Thyroid gland (tissue), 4 donors: ENCODE results near the gene GALR3.

Experiments used
- POLR2A ChIP-seq, 2 donors: fragments of 450-650 bp; IDR thresholded peaks; one replicate each; pipeline ENCODE4 v1.6.1; 2017; ENCODE audit warnings: antibody characterized with exemption in 2 of 2, mild to moderate bottlenecking in 2 of 2, moderate library complexity in 1 of 2
- TF ChIP-seq, protein P1 (sequence below), 6 experiments: fragments of 200-600 bp in 3 of 6; fragments of 450-650 bp in 3 of 6; sonication (generic) in 3 of 6; IDR thresholded peaks; one replicate each; pipeline ENCODE4 v1.5.1; 2016 to 2019; ENCODE audit warnings: antibody characterized with exemption in 6 of 6, mild to moderate bottlenecking in 2 of 6, inconsistent platforms in 1 of 6, moderate library complexity in 1 of 6

DNA sequence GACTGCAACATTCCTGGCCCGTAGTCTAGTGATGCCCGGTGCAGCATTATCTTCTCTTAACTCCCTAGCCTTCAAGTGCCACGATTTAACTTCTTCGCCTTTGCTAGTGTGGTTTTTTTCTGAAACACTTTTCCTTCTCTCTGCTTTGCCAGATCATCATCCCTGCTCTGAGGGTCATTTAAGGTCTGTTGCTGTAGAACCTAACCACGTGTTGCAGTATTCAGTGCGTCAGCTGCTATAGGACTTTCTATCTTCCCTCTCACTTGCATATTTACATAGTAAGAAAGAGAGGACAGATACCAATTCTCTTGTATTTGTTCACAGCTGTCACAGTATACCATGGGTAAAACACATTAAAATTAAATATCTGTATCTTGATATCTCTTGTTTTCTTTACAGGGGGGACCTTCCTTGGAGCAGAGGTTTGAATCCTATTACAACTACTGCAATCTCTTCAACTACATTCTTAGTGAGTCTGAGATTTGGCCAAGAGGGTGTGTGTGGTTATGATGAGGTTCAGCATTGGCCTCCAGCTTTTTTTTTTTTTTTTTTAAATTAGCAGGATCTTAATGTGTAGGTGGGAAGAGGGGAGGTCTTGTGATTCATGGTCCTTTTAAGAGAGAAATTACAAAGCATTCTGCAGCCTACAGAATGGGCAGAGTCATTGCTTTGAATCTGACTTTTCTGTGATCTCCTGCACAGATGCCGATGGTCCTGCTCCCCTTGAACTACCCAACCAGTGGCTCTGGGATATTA, 39.6 kb downstream of the GALR3 start:
- TF ChIP-seq, protein P1, sequence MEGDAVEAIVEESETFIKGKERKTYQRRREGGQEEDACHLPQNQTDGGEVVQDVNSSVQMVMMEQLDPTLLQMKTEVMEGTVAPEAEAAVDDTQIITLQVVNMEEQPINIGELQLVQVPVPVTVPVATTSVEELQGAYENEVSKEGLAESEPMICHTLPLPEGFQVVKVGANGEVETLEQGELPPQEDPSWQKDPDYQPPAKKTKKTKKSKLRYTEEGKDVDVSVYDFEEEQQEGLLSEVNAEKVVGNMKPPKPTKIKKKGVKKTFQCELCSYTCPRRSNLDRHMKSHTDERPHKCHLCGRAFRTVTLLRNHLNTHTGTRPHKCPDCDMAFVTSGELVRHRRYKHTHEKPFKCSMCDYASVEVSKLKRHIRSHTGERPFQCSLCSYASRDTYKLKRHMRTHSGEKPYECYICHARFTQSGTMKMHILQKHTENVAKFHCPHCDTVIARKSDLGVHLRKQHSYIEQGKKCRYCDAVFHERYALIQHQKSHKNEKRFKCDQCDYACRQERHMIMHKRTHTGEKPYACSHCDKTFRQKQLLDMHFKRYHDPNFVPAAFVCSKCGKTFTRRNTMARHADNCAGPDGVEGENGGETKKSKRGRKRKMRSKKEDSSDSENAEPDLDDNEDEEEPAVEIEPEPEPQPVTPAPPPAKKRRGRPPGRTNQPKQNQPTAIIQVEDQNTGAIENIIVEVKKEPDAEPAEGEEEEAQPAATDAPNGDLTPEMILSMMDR (IDR thresholded peaks at IDR 0.05): no peak
- no peak for TF ChIP-seq POLR2A (IDR thresholded peaks at IDR 0.05)
